H1 (cell line): ENCODE results near the gene C2CD4C.

Experiments
- EZH2 ChIP-seq: fragments of 200-600 bp; sonication (generic); IDR thresholded peaks from 2 replicates; pipeline ENCODE4 v1.7.1; 2012; ENCODE audit warnings: low read depth, mild to moderate bottlenecking, moderate library complexity, low read length, inconsistent platforms; ENCODE audit not compliant: severe bottlenecking
- SP1 ChIP-seq: IDR thresholded peaks from 2 replicates; pipeline ENCODE4 v1.6.1; 2011; ENCODE audit warnings: low read depth, low read length

GRCh38 chr19:359653-359925 lies 49.4 kb downstream of the C2CD4C start:
- no peak for TF ChIP-seq EZH2
- no peak for TF ChIP-seq SP1
